HG03039 (cell line): ENCODE data around the gene PVALEF.

Experiments
- ATAC-seq: cut with Tn5 transposase; IDR thresholded peaks from one replicate; pipeline ENCODE4 v1.9.1; 2021; ENCODE audit warnings: mild to moderate bottlenecking, moderate library complexity; ENCODE audit not compliant: unreplicated experiment

PVALEF gene

DNA sequence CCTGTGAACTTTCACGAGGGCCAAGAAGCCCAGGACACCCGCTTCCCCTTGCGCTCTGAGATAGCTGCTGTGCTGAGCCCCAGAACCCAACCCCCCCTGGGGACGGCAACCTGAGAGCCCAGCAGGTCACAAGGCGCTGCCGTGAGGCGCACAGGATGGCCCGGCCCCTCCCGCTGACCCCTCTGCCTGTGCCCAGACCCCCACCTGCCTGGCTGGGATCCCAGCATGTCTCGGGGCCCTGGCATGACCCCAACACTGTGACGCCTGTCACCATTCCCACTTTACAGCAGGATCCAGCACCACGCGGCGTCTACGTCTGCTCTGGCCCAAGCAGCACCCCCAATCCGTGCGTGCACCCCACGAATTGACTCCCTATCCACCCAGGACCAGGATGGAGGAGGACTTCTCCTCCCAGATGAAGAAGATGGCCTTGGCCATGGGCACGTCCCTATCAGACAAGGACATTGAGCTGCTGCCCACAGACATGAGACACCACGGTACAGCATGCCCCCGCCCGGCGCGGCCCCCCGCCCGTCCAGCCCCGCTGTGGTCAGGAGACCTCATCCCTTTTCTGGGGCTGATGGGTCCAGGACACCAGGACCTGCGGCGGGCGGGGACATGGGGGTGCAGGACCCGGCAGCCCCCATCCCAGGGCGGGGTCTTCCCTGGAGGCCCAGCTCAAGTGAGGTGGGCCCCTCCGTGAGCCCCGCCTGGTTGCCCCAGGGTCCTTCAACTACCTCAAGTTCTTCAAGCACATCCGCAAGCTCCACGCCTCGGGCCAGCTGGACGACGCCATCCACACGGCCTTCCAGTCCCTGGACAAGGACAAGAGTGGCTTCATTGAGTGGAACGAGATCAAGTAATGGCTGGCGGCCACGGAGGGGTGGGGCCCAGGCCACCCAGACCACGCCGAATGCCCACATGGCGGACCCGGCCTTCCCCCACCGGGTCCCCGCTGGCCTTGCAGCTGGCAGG is 15.8 kb downstream of the PVALEF start:
- ATAC-seq = no peak

DNA sequence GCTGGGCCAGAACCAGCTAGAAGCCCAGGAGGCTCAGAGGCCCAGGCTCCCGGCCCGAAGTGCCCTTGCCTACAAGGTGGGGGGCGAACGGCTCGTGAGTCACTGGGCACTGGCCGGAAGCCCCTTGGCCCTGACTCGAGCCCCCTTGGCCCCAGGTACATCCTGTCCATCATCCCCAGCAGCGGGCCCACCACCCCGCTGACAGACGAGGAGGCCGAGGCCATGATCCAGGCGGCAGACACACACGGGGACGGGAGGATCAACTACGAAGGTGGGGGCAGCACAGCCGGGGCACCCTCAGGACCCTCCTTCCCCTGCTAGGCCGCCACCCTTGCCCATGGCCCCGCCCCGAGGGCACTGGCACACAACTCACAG is 16.5 kb downstream of the PVALEF start:
- ATAC-seq = no peak

DNA sequence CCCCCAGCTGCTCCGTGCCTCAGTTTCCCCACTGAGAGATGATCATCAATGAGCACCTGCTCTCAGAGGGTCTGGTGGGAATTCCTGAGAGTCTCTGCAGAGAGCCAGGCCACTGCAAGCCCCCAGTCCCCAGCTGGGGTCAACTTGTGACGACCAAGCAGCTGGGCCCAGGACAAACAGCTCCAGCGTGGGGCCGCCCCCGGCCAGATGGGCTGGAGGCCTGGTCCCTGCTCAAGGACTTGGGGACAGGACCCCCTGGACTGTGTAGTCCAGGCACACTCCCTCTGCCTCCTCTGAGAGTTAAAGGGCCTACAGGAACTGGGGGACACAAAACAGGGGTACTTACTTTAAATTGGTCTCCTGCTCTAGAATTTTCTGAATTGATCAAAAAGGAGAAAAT is 17.3 kb downstream of the PVALEF start:
- ATAC-seq = no peak

DNA sequence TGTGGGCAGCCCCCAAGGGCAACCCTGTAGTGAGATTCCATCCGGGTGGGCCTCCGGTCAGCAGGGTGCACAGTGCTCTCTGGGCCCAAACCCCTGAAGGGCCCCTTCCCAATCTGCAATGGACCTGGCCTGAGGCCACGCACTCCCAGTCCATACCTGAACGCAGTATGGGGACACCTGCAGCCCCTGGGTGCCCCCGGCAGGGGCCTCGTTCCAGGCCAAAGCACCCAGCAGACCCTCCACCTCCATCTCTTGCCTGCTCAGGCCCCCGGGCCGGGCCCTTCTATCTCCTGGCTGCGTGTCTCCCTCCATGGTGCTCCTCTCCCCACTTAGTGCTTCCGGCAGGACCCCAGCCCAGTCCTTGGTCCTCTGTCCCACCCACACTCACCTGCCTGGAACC is 18.0 kb downstream of the PVALEF start:
- ATAC-seq = no peak

DNA sequence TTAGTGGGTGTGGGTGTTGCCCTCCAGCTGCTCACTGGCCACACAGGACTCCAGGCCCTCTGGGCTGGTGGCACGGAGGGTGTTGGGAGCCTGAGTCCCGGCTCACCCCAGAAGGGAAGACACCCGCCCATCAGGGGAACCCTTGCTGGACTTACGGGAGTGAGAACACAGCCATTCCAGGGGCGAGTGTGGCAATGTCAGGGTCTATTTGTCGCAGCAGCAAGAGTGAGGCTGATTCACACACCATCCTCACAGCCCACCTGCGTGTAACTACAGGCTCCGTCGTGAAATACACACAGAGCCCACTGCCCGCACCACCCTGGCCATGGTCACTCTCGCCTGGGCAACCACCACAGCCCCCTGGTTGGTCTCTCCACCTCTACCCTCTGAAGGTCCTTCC is 18.5 kb downstream of the PVALEF start:
- ATAC-seq = no peak

DNA sequence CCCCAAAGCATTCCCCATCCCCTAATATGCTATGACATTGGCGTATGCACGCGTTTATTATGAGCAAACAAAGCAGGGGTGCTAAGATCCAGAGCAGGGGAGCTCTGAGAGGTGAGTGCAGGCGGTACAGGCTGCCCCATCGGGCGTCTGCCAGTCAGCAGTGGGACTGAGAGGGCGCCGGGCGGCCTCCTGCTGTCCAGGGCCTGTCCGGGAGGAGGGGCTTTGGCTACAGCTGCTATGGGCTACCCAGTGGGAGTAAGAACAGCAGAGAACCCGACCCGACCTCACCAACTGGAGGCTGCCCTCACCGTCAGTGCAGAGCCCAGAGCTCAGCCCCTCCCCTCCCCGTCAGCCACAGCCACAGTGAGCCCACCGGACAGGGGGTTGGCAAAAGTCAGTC is 19.2 kb downstream of the PVALEF start:
- ATAC-seq = no peak

DNA sequence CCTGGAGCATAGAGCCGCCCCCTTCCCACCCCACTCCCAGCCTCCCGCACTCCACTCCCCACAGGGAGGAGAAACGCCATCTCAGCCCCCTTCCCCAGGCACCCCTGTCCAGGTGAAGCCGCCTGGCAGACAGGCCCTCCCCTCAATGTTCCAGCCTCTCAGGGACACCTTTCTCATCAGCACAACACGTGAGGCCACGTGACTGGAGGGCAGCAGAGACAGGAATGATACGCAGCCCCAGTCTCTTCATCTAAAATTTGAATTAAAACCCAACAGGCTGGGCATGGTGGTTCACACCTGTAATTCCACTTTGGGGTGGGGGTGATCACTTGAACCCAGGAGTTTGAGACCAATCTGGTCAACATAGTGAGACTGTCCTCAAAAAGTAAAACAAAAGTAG is 20.9 kb downstream of the PVALEF start:
- ATAC-seq = no peak

DNA sequence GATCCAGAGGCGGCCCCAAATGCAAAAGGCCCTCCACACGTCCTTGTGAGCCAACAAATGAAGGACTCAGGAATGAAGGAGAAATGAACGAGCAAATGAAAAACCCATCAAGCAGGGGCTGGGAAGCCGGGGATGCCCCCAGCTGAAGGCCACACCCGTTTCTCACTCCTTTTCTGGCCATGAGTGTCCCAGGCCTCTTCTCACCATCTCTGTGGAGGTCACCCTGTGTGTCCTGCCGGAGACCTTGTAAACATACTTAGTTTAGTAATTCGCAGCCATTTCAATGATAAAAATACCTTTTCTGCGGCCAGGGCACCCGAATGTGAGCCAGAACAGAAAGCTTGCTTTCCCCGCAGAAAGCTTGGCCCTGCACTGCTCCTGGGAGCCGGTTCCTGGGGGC is 21.8 kb downstream of the PVALEF start:
- ATAC-seq = no peak

DNA sequence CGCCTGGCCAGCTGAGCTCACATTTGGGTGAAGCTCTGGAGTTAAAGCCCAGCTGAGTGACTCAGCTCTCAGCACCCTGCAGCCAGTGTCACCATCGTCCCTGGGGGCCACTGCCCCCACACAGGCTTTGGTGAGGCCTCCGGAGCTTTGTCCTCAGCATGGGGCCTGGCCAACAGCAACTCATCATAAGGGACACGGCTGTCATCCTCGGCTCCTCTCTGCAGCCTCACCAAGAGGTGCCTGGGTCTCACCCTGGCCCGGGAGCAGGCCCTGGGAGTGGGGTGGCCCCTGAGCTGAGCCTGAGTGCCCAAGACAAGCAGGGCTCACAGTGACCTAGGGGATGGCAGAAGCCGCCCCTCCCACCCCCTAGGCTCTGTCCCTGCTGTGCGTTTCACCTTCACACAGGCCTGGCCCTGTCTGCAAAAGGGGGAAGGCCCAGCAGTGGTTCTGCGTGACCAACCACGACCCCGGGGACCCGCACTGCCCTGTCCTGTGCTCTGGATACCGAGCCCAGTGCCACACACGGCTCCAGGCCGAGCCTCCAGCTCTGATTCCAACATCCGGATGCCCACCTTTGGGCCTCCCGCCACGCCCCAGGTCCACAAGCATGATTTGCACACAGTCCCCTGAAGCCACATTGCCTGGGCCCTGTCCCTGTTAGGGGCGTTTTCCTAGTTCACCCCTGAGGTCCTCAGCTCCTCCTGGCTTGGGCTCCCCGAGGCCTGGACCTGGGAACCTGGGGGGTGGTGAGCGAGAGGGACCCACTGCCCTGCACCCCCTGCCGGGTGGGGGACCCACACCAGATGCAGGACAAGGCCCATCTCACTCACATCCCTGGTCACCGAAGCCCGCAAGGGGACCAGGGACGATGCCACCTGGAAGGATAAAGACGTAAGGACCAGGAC is 22.5 kb downstream of the PVALEF start:
- no peak for ATAC-seq

DNA sequence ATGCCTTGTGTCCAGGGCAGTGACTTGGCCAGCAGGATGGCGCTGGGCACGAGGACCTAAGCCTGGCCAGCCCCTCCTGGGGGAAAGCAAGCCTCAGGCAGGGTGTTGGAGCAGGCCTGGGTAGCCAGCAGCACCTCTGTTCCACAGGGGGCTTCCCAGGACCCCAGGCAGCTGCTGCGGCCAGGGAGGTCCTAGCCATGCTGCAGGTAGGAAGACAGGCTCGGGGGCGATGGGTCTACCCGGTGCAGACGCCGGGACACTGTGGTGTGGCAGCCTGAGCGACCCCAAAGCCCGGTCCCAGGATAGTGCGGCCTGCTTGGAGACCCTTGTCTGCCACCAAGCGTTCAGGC is 23.2 kb downstream of the PVALEF start:
- no peak for ATAC-seq

DNA sequence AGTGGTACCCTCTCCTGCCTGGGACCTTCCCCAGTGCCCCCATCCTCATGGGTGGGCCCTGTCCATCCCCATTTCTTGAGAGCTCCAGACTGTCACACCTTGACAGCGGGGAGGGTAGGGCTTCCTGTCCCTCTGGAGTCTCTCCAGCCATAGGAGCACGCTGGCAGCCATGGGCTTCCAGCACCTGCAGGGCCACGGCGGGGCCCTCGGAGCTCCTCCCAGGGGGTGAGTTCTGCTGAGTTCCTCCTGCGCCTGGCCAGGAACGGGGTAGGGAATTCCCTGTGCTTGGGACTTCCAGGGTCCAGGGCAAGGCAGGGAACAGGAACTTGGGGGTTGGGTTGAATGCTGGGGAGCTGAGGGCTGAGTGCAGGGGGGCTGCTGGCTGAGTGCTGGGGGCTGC is 23.7 kb downstream of the PVALEF start:
- no peak for ATAC-seq

DNA sequence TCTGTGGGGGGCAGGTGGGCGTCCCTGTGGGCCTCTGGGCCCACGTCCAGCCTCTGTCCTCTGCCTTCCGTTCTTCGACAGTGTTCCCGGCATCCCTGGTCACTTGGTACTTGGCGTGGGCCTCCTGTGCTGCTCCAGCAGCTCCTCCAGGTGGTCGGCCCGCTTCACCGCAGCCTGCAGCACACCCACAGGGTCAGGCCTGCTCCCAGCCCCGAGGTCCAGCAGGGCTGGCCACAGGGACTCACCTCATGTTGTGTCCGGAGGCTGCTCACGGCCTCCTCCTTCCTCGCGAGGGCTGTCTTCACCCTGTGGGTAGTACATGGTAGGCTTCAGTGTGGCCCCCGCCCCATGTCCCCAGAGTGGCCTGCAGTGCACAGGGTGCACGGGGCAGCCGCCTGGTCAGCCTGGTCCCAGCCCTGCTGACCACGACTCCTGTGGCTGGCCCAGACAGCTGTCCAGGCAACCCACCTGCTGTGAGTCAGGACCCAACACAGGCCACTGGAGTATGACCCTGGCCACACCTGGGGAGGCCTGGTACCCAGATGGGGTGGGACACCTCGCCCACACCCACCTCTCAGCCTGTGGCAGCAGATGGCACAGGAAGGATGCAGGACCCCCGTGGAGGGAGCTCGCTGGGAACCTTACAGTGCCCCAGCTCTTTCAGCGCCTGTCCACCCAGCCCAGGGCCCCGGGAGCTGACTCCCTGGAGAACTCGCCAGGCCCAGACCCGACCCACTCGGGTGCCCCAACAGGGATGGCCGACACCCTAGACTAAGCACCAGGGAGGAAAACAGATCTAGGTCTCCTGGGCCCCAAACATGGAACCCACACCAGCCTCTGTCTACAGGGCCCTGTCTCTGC is 24.6 kb downstream of the PVALEF start:
- ATAC-seq = no peak

DNA sequence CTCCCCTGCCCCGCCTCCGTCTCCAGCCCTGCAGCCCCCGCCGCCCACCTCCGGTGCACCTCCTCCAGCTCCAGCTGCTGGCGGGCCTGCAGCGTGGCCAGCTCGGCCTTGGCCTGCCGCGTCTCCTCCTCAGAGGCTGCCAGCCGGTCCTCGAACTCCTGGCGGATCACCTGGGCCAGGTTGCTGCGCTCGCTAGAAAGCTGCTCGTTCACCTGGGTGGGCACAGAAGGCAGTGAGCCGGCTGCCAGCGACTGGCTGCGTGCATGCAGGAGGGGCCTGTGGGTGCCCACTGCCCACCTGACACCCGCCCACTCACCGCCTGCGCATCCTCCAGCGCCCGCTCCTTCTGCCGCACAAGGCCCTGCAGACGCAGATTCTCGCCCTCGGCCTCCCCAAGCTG is 25.3 kb downstream of the PVALEF start:
- no peak for ATAC-seq

DNA sequence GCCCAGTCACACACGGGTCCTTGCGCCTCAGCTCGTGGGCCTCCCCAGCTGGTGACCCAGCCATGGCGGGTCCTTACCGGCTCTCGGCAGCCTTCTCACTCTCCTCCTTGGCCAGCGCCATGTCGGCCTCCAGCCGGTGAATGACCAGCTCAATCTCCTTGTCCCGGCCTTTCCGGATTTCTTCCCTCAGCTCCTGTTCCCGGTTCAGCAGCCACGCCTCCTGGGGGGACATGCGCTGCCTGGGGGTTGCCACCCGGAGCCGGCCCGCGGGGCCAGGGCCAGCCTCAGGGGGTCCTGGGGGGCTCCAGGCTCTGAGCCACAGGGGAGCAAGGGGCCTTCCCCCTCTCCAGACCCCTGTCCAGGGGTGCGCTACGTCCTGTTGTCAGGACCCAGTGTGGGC is 25.8 kb downstream of the PVALEF start:
- ATAC-seq = no peak

DNA sequence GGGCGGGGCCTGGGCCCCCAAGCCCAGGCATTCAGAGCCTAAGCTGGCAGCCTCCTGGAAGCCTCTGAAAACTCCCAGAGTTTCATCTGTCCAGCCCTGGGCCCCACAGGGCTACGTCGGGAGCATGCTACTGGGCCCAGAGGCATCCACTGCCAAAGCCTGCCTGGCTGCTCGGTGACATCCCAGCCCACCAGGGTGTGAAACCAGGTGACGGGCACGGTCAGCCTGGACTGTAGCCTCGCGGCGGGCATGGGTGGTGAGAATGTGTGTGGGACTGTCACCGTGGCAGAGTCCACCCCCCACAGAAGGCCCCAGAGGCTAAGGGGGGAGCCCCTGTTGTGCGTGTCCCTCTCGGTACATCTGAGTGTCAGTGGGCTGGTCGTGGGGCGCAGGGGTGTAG is 26.3 kb downstream of the PVALEF start:
- no peak for ATAC-seq

DNA sequence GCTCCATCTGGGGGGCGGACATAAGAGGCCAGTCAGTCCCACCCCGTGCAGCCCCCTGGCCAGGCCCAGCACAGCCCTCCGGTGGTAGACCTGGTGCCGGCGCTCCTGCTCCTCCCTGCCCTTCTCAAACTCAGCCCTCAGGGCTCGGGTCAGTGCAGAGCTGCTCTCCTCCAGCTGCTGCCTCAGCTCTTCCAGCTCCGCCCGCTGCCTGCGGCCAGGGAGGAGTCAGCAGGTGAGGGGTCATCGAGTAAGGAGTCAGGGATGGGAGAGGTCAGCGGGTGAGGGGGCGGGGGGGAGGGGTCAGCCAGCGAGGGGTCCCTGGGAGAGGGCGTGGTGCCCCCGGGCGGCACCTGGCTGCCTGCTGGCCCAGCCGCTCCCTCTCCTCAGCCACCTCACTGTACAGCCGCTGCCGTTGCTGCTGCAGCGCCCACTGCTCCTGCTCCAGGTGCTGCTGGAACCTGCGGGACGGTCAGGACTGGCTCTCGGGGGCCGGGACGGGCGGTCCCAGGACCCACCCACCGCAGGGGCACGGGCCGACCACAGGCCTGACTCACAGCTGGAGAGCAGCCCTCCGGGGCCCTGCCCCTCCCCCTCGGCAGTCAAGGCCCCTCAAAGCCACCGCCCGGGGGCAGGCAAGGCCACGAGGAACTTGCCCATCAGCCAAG is 27.2 kb downstream of the PVALEF start:
- no peak for ATAC-seq

DNA sequence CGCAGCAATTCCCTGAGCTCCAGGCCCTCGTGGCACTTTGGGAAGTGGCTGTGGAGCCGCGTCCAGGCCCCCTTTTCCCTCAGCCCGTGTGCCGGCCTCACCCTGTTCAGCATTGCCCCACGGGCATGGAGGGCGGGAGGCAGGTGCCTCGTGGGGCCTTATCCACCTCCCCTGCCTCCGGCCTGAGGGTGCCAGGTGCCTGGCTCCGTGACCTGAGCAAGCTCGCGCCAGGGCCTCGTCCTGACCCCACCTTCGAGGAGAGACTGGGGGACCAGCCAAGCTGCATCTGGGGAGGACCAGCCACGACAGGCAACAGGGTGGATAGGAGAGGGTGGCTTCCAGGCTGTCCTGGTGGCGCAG is 27.7 kb downstream of the PVALEF start:
- no peak for ATAC-seq

DNA sequence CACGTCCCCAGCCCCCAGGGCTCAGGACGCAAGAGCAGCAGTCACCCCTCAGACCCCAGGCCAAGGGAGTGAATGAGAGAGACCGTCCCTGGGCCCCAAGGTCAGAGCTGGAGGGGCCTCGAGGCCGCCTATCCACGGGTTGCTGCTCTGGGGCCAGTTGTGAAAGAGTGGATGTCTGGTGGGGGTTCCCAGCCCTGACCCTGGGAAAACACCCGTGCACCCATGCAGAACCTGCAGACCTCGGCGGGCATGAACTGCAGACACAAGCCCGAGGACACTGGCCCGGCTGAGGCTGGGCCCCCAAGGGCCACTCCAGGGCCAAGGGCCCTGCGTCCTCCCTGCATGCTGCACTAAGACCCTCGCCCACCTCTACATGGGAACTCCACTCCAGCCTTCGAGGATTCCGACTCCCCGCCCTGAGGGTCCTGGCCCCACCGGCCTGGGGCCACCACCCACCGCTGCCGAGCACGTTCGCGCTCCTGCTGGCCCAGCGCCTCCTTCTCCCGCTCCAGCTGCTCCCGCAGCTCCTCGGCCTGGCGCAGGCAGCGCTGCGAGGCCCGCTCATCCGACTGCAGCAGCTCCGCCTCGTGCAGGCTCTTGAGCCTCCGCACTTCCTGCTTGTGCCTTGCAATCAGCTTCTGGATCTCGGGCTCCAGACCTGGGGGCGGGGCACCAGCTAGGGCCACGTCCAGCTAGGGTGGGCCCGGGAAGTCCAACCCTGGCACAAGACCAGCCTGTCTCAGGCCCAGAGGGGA is 28.3 kb downstream of the PVALEF start:
- no peak for ATAC-seq

DNA sequence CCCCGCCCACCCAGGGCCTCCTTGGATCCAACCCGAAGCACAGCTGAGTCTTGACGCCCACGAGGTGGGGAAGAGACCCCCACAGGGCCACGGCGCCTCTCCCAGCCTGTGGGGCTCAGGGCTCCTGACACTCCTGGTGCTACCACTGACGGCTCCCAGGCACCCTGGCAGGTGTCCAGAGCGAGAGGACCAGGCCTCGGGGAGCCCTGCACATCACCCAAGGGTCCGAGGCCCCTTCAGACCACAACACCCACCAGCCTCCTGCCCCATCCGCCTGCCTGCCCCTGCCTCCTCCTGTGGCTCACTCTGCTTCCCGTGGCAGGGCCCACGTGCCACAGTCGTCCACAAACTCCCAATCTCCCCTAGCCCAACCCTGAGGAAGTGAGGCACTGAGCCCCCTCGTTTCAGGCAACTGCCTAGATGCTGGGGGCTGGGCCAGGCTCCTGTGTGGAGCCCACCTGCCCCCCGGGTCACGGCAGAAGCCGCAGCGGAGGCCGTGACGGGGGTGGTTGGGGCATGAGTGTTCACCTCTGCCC is 29.0 kb downstream of the PVALEF start:
- ATAC-seq = no peak
